Renal pelvis (tissue), 4 donors: ENCODE data around the gene ZNRF1. TPM values are rescaled to one million over a fixed set of nuclear protein-coding genes. Genes with fewer than 3 reads are reported as not detected.

Experiments
- DNase-seq: peaks from one replicate; pipeline ENCODE4 v3.0.0-alpha.2; 2013
- polyA plus RNA-seq, 3 donors: library from polyadenylated mRNA; unstranded; fragments of 120-200 nt; gene quantifications; one replicate each; pipeline ENCODE4 v1.2.1, GENCODE V29; 2013; ENCODE audit not compliant: insufficient read length in 3 of 3

The ZNRF1 gene
- polyA plus RNA-seq, 3 donors, result 29.4 to 37.3 (median 34.9) TPM

DNA sequence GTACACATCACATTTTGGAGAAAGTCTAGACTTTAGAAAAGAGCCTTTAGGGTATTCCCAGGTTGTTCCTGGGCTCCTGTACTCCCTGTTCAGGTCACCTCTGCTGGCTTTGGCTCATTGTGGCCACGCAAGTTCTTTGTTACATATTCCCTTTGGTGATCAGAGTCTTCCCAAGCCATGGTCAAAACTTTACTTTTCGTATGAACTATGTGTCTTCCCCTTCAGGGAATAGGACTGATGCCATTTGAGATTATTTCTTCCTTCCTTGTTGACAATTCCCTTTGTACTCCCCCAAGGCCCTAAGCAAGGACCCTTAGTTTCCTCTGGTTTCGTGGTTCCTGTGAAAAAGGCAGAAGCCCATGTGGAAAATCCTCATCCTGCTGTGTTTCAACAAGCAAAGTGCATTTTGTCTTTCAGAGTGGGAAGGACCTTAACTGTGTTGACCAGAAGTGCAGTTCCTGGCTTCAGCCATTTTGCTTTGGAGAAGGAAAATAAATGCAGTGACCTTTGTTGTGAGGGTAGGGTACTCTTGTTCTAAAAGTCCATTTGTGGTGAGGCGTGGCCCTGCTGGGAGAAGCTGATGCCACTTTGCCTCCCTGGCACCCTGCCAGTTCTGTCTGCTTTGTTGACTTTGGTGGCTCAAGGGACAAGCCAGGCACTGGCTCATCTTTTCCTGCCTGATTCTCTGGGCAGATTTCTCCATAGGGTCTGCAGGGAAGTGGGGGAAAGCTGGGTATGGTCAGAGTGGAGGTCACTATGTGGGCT is 55.1 kb downstream of the ZNRF1 start:
- DNase-seq, result no peak

DNA sequence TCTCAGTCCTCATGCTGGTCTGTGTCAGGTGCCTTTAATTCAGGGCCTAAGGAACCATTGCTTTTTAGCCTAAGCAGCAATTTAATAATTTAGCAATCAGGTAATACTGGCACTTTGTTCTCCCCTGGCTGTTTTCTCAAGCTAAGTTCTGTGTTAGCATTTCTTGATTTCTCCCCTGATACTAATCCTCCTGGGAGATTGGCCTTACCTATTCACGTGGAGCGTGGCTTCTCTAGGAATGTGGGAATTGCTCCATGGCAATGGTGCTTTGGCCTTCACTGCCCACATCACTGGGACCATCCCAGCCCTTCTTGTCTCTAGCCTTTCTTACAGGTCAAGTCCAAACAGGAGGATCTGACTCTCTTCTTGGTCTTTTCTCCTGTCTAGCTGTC is 55.7 kb downstream of the ZNRF1 start:
- no peak for DNase-seq

DNA sequence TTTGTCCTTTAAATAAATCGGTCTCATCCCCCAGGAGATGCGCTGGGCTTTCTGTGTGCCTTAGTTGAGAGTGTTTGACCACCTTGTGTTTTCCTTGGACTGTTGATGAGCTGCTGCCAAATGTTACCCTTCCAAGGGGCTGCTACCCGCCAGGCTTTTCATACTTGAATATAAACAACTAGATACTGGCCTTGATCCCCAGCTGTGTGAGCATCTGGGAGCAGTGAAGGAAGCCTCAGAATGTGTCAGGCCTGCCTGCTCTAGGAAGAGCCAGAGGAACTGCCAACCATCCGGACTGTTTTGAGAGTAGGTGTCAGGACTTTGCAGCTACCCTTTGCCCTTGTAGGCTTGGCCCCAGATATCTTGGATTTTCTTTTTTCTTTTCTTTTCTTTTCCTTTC is 60.0 kb downstream of the ZNRF1 start:
- no peak for DNase-seq

DNA sequence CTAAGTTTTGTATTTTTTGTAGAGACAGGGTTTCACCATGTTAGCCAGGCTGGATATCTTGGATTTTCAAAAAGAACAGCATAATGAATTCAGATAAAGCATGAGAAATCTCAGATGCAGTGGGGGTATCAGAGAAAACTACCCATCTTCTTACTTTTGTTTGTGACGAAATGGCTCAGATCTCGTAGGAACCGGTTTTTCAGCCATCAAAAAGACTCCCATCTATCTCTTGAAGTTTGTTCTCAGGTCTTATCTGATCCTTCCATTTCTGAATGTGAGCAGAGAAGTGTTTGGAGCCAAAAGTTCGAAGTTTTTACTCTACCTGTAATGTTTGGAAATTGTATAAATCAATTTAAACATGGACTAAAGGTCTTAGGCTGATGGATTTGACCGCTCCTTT is 60.6 kb downstream of the ZNRF1 start:
- no peak for DNase-seq

DNA sequence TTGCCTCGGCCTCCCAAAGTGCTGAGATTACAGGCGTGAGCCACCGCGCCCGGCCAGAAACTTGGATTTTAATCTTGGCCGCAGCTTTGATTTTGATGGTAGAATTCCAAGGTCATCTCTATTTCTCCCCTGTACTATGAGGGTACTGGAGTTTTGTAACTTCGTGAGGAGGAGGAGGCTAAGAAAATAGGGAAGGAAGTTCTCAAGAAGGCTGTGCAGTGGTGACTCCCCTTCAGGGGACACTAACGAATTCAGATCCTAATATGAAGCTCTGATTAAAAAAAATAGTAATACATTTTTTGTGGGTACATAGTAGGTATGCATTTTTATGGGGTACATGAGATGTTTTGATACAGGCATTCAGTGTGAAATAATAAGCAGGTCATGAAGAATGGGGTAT is 61.9 kb downstream of the ZNRF1 start:
- DNase-seq, result no peak

DNA sequence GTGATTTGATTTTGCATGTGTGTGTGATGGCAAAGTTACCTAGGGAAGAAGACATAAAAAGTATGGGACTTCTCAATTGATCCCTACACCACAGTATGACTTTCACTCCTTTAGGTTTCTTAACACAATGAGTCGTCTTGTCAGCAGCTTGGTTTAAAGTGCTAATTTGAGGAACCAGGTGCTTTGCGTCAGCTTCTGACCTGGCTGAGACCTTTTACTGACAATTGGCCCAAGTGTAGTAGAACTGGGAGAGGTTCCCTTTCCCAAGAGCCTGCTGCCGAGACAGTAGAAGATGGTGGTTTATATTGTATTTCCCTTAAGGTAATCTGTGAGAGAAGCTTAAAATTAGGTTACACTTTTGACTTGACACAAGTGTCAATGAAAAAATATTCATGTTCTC is 62.8 kb downstream of the ZNRF1 start:
- DNase-seq, result no peak

DNA sequence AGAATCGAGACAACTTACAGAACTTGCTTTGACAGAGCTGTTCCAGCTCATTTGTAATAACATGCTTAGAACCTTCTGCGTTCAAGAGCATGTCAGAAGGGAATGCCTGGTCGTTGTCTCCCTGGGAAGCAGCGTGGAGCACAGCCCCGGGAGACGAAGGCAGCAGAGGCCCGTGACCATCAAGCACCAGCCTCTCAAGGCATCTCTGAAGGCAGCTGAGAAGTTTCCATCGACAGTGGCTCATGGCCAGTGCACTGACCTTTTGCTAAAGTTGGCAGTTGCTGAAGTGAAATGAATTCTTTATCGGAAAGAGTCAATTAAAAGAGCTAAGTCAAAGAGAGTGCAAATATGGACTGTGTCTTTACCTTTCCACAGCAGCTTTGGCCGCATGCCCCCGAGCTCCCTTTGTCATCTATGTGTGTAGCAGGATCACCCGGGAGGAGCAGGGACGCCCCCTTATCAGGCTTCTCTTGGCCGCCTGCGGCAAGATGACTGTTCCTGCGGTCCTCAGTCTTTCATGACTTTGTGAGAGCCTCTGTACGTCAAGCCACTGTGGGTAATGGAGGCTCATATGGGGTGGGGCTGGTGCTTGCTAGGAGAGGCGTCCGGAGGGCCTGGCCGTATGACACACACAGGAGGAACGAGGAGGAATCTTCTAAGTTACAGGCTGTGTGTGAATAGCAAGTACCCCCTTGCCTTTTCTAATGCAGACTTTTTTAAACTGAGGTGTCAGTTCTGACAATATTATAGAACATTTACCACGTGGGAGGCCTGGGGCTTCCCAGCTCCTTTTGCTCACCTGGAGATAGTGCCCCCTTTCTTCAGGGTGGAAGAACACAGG is 63.5 kb downstream of the ZNRF1 start:
- DNase-seq, result no peak

DNA sequence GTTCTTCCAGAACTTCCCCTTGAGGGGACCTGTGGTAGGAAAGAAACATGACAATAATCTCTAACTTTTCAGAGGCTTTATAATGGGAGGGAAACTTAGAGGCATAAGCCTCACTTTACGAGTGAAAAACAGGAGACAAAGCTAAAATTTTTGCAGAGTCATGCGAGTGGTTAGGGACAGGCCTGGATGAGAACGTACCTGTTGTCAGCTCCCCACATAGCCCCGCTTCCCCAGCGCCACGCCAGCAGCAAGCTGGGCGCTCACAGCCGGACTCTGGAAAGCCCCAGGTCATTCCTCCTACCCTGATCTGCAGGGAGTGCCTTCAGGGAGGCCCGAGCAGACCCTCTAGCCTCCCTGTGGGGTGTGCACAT is 64.1 kb downstream of the ZNRF1 start:
- DNase-seq, result no peak

DNA sequence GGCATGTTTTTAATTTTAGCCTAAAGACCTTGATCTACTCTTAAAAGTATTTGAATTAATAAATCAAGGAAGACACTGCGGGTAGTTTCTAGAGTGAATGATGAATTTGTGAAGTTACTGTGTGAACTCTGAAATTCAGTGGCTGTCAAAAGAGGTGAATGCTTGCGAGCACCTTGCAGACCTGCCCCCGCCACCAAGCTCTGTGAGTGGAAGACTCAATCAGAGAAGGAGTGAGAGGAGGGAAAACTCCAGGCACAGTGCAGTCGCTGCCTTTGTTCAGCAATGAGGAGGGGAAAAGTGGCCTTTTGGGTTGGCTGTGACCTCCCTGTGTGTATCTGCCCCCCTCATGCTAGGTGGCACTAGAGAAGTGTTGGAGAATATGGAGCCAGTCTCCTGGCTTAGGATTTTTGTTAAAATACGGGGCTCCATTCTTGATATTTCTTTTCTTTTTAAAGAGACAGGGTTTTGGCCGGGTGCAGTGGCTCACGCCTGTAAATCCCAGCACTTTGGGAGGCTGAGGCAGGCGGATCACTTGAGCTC is 64.8 kb downstream of the ZNRF1 start:
- no peak for DNase-seq

DNA sequence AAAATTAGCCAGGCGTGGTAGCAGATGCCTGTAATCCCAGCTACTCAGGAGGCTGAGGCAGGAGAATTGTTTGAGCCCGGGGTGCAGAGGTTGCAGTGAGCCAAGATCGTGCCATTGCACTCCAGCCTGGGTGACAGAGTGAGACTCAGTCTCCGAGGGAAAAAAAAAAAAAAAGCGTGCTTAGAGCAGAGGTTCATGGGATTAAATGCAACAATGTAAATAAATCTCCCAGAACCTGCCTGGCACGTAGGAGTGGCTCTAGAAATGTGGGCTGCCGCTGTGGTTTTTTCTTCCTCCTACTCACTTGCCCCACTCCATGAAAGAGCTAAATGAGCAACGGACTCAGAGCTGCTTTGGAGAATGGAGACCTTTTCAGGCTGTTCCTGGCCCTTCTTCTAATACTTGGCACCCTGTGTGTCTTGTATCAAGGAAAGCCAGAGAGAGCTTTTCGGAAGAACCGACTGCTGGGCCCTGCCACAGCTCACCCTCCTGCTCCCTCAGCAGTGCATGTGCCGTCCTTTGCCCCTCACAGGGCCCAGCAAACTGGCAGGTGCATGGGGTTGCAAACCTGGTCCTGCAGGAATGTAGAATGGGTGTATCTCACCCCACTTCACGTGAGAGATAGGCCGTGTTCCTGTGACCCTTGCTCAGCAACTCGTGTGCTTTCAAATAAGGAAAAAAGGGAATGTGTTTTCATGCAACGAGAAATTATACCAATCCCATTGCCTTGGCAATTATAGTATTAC is 65.8 kb downstream of the ZNRF1 start:
- DNase-seq, result no peak

DNA sequence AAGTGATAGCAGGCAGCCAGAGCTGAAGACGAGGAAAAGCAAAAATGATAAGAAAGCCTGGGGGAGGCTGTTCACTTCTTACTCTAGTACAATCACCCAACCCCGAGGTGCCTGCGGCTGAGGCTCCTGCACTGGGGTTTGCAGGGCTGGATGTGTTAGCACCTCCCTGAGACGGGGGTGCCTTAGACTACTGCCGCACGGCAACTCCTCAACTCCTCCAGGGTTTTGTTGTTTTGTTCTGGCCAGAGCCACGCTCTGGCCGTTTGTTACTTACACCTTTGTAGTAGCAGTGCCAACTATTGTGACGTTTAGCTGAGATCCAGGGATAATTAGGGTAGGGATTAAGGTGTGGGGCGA is 66.3 kb downstream of the ZNRF1 start:
- no peak for DNase-seq

DNA sequence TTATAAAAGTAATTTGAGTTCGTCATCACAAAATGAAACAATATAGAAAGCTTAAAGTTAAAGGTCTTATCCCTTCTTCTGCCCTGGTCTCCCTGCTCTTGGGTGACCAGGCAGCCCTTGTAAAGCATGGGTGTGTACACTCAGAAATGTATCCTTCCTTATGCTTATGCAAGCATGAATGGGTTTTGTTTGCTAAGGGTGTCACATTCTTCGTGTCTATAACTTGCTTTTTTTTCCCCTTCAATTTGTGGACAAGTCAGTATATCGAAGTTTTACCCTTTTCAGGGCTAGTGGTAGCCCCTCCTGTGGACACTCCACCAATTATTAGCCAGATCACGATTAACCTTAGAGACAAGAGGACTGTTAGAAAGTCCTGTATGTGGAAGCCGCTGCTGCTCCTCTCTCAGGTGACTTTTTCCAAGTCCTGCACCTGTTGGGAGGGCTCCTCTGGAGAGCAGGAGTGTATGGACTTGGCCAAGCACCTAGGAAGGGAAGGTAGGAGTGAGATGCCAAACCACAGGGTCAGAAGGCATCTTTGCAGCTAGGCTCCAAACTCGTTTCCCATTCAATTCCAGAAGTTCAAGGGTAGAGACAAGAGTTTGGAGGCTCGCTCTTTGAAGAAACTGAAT is 66.8 kb downstream of the ZNRF1 start:
- no peak for DNase-seq

DNA sequence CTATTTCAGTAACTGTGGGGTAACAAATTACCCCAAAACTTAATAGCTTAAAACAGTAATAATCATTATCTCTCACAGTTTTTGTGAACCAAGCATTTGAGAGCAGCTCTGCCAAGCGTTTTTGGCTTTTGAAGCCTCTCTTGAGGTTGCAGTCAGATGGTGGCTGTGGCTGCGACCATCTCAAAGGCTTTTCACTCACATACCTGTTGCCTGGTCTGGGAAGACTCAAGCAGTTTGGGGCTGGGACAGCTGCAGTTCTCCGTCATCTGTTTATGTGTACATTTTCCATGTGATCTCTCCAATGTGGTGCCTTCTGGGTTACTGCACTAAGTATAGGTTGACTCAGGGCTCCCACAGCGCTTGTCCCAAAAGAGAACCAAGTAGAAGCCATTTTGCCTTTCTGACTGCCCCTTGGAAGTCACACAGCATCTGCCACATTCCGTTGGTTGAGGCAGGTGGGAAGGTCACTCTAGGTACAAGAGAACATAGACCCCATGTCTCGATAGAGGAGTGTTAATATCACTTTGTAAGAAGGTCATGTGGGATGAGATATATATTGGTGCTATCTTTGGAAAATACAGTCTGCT is 68.1 kb downstream of the ZNRF1 start:
- DNase-seq, result no peak

DNA sequence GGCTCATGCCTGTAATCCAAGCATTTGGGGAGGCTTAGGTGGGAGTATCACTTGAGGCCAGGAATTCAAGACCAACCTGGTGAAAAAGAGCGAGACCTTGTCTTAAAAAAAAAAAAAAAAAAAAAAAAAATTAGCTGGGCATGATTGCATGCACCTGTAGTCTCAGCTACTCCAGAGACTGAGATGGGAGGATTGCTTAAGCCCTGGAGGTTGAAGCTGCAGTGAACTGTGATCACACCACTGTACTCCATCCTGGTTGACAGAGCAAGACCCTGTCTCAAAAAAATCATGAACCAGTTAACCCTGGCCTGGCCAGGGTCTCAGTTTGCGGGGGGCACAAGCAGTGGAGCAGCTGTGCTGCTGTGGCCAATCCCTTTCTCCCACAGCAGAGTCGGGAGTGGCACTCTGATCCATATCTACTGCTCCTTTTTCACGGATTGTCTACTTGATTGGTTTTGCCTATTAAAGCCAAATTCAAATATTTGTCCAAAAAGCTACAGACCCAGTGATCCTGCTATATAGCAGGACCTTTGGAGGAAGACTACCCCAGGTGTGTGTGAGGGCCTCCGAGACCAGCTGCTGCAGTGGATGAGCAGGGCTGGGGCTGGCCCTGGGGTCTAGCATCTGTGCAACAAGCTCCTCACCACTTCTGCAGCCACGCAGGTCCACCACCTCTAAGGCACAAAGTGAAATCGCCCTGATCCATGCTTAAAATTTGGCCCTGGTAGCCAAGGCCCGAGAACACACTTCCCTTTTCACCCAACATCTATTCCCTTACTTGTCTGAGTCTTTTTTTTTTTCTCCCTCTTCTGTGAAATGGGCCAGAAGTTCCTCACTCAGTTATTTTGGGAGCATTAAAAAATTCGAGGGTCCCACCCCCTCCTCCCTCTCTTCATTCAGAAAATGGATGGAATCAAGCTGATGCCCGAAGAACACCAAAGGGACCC is 69.5 kb downstream of the ZNRF1 start:
- DNase-seq, result no peak

DNA sequence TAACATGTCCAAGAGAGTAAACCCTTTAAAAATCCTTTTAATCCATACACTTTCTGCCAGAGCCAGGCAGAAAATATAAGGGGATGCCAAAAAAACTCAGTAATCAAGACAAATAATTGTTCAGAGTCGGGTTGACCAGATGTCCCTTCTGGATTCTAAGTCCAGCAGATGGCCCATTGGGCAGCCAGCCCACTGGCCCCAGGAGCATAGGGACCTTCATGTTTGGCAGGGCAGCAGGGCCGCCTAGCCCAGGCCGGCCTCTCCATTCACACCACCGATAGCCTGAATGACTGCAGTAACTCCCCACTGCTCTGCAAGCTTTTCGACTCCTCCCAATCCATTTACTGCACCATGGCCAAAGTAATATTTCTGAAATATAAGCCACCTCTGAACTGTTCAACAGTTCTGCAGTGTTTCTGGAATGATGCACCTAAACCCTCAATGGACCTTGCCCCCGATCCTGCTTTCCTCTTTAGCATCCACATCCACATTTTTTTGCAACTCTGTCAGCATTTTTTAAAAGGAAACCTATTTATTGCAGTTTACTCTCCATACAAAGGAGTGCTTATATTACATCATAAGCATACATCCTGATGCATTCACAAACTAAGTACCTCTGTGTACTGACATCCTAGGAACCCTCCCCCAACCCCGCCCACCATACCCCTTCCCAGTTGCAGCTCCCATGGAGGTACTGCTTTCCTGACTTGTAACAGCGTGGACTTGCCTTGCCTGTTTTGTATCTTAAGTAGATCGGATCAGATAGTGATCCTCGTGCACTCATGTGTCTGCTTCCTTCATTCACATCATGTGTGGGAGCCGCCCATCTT is 71.4 kb downstream of the ZNRF1 start:
- DNase-seq, result no peak

DNA sequence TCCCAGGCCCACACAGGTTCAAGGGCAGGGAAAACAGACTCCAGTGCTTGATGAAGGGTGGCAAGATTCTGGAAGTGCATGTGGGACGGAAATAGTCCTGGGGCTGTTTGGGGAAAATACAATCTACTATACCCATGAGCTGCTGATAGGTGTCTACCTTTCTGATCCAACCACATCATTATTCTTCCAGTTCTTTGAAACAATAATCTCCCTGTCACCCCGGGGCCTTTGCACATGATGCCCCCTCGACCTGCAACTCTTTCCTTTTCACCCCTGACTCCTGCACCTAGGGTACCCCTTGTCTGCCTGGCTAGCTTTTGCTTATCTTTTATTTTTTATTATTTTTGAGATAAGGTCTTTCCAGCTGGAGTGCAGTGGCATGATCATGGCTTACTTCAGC is 72.8 kb downstream of the ZNRF1 start:
- DNase-seq, result no peak

DNA sequence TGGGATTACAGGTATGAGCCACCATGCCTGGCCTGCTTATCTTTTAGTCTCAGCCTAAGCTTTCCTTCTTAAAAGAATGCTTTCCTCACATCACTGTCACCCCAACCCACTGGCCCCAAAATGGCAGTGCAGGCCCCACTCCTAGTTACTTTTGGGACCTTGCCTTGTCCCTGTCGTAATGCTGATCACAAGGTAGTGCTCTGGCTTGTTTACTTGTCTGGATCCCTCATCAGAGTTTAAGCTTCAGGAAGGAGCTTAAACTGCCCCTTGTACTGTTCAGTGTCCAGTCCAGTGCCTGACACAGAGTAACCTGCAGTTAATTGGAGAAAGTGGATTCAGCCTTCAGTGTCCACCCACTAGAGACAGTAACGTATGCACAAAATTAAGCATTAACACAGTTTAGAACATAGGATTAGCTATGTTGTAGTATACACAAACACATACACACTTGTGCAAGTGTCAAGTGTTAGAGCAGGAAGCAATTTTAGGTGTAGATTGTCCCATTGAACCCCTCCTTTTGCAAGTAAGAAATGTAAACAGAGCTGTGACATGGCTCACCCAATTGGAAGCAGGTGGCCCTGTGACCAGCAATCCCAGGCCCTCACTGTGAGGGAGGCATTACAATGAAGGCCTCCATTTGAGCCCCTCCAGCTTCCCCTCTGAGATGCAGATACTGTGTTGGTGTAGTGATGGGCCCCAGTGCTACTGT is 73.6 kb downstream of the ZNRF1 start:
- no peak for DNase-seq

DNA sequence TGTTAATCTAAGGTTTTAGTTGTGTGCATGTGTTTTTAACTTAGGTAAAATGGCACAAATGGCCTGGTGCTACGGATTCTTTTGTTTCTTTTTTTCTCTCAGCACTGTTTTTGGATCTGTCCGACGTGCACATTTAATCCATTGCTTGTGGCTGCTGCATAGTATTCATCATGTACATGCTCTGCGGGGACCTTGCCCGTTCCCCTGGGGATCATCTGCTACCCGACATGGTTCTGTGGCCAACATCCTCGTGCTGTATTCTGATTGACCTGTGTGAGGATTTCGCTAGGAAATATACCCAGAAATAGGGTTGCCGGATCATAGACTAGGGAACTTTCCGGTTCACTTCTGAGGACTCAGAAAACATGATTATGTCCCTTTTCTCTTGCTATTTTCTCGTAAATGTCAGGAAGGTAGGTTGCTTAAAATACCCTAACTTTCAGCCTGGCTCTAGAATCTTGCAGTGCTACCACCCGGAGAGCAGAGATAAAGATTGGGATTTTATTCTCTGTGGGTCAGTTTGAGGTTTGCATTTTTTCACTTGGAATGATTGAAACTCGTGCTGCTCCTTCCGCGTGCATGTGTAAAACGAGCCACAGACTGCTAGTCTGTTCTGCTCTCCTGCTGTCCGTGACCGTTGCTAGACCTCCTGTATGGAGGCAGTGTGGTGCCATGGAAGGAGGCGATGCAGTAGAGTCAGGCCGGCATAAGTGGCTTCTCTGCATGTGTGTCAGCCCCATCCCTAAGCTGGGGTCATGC is 74.9 kb downstream of the ZNRF1 start:
- DNase-seq, result no peak
